GM23248 (cell line): ENCODE results near the gene PREP. TPM values are rescaled to one million over a fixed set of nuclear protein-coding genes. Genes with fewer than 3 reads are reported as not detected.
"Not testable (repeated sequence)": the region's sequence is repeated elsewhere in the genome, so short reads cannot be mapped to it uniquely, and the experiment has no call there.

Experiments used
- DNase-seq: peaks from one replicate; pipeline ENCODE4 v3.0.0-alpha.2; 2015
- H2AFZ ChIP-seq: fragments of 200-600 bp; sonication (generic); 2 replicates; pipeline ENCODE4 v1.6.1; 2016; ENCODE audit warnings: antibody characterized with exemption
- H3F3A ChIP-seq: fragments of 200-600 bp; sonication (generic); 2 replicates; pipeline ENCODE4 v1.6.1; 2016; ENCODE audit warnings: mild to moderate bottlenecking, antibody characterized with exemption, mixed run types; ENCODE audit not compliant: insufficient read depth
- H3K27ac ChIP-seq: fragments of 200-600 bp; sonication (generic); 2 replicates; pipeline ENCODE4 v1.5.1; 2016; ENCODE audit warnings: mild to moderate bottlenecking
- H3K27me3 ChIP-seq: fragments of 200-600 bp; sonication (generic); replicated peaks from 2 replicates; pipeline ENCODE4 v1.6.1; 2016; ENCODE audit warnings: mild to moderate bottlenecking; ENCODE audit not compliant: insufficient read depth
- H3K36me3 ChIP-seq: fragments of 200-600 bp; sonication (generic); 2 replicates; pipeline ENCODE4 v1.6.1; 2016; ENCODE audit warnings: low read depth, mild to moderate bottlenecking
- H3K4me1 ChIP-seq: fragments of 200-600 bp; sonication (generic); 2 replicates; pipeline ENCODE4 v1.6.1; 2016; ENCODE audit warnings: mild to moderate bottlenecking; ENCODE audit not compliant: insufficient read depth
- H3K4me2 ChIP-seq: fragments of 200-600 bp; sonication (generic); one replicate; pipeline ENCODE4 v1.6.1; 2016; ENCODE audit warnings: mild to moderate bottlenecking; ENCODE audit not compliant: unreplicated experiment
- H3K4me3 ChIP-seq: fragments of 200-600 bp; sonication (generic); 2 replicates; pipeline ENCODE4 v1.5.1; 2016; ENCODE audit warnings: mild to moderate bottlenecking
- H3K79me2 ChIP-seq: fragments of 200-600 bp; sonication (generic); 2 replicates; pipeline ENCODE4 v1.6.1; 2016; ENCODE audit warnings: mild to moderate bottlenecking; ENCODE audit not compliant: insufficient read depth
- H3K9ac ChIP-seq: fragments of 200-600 bp; sonication (generic); 2 replicates; pipeline ENCODE4 v1.6.1; 2016; ENCODE audit warnings: mild to moderate bottlenecking
- H3K9me2 ChIP-seq: fragments of 200-600 bp; sonication (generic); 2 replicates; pipeline ENCODE4 v1.6.1; 2016; ENCODE audit warnings: mixed run types, mild to moderate bottlenecking, moderate library complexity; ENCODE audit not compliant: insufficient read depth
- H3K9me3 ChIP-seq: fragments of 200-600 bp; sonication (generic); one replicate; pipeline ENCODE4 v1.6.1; 2017; ENCODE audit warnings: low read depth
- H4K20me1 ChIP-seq: fragments of 200-600 bp; sonication (generic); 2 replicates; pipeline ENCODE4 v1.6.0; 2016; ENCODE audit not compliant: insufficient read depth
- EZH2 ChIP-seq: fragments of 200-600 bp; sonication (generic); IDR thresholded peaks from 2 replicates; pipeline ENCODE4 v1.6.1; 2018; ENCODE audit warnings: antibody characterized with exemption, mild to moderate bottlenecking; ENCODE audit not compliant: insufficient read depth, poor library complexity, severe bottlenecking
- EZH2phosphoT487 ChIP-seq: fragments of 200-600 bp; sonication (generic); IDR thresholded peaks from 2 replicates; pipeline ENCODE4 v1.6.1; 2018; ENCODE audit warnings: antibody characterized with exemption, moderate library complexity, mild to moderate bottlenecking, low read depth; ENCODE audit not compliant: insufficient read depth
- WGBS, 2 experiments: methylation state at CpG; one replicate each; pipeline ENCODE4 v1.1.6; 2015 to 2017; ENCODE audit warnings: low lambda C conversion rate in 2 of 2, low coverage in 1 of 2; ENCODE audit errors: missing lambda C conversion rate in 2 of 2; 5-methylcytosine and 5-hydroxymethylcytosine counted together
- in situ Hi-C: fragments of 300-500 bp; cut with MboI; formaldehyde crosslinking; loops from 2 replicates; pipeline ENCODE4 v1.15.0; 2020
- polyA plus RNA-seq: library from polyadenylated mRNA; unstranded; fragments of >200 nt; fragmentation: Nextera tagmentation; extraction: Ambion mirVana; gene quantifications from 2 replicates; pipeline ENCODE4 v1.2.1, GENCODE V29; 2016
- total RNA-seq: library from RNA; depleted of rRNA; stranded (reverse); fragments of >200 nt; shearing (Covaris generic); gene quantifications from 2 replicates; pipeline ENCODE4 v1.2.3, GENCODE V29; 2014

Gene PREP
- total and polyA plus RNA-seq, 2 experiments from 2014 or later = 18.9 to 37.9 TPM

- Histone ChIP-seq H3K27me3 (no peaks in the 10 kb centered on the region), H3K27ac (no peak overlapping the region)
Measured at GRCh38 chr6:105344881-105345370, 58.0 kb downstream of the PREP start.

GRCh38 chr6:105338350-105338983, 64.4 kb downstream of the PREP start:
- in situ Hi-C loops, H2AFZ ChIP-seq, H3K9me2 ChIP-seq, H4K20me1 ChIP-seq, H3K36me3 ChIP-seq, H3K9ac ChIP-seq, H3F3A ChIP-seq, H3K9me3 ChIP-seq, H3K27ac ChIP-seq, H3K4me3 ChIP-seq, H3K4me2 ChIP-seq, DNase-seq, H3K4me1 ChIP-seq, H3K27me3 ChIP-seq: not testable (repeated sequence)
- 97 to 99% methylated on average over 21 of the region's 21 CpGs for WGBS, 2 experiments
- peaks cover 32% of the 10 kb centered on the region for H3K79me2 ChIP-seq

More at GRCh38 chr6:105344881-105345370, 58.0 kb downstream of the PREP start:
- Histone ChIP-seq H3K79me2 (peaks cover 22% of the 10 kb centered on the region), H2AFZ (no peak overlapping the region), H3K9me2 (no peaks in the 10 kb centered on the region), H3K4me2 (no peak overlapping the region), H3K36me3 (peaks cover under 1% of the 10 kb centered on the region; the same call in 1 of the 2 replicates), H3K9me3 (no peaks in the 10 kb centered on the region), H4K20me1 (no peaks in the 10 kb centered on the region; the same call in 1 of the 2 replicates), H3F3A (peaks cover 25% of the 10 kb centered on the region), H3K9ac (no peak overlapping the region), H3K4me3 (no peak overlapping the region), H3K4me1 (peaks cover 15% of the 10 kb centered on the region)
- no peak for DNase-seq
- 96 to 98% methylated on average over 2 of the region's 2 CpGs for WGBS, 2 experiments
- in situ Hi-C loops = no loop called here
- TF ChIP-seq EZH2phosphoT487 (no peak), EZH2 (no peak)

- Histone ChIP-seq H3K9me3 (no peaks in the 10 kb centered on the region), H3K4me2 (no peak overlapping the region), H3K79me2 (peaks cover 25% of the 10 kb centered on the region), H3K9me2 (no peaks in the 10 kb centered on the region), H4K20me1 (no peaks in the 10 kb centered on the region; the same call in 1 of the 2 replicates), H3K36me3 (peaks cover 12% of the 10 kb centered on the region; the same call in 1 of the 2 replicates), H3K4me1 (no peaks in the 10 kb centered on the region), H3K27ac (no peak overlapping the region), H3F3A (no peaks in the 10 kb centered on the region), H3K27me3 (no peaks in the 10 kb centered on the region), H3K4me3 (no peak overlapping the region), H2AFZ (no peak overlapping the region), H3K9ac (no peak overlapping the region)
- TF ChIP-seq EZH2 (no peak), EZH2phosphoT487 (no peak)
- DNase-seq = no peak
- in situ Hi-C loops = no loop called here
- WGBS, 2 experiments = 67 to 70% methylated on average over 2 of the region's 2 CpGs
Measured at GRCh38 chr6:105336986-105337385, 65.9 kb downstream of the PREP start.

- no peak overlapping the region for H3K4me3 ChIP-seq
- 0 out of 2 replicates have a peak, but pooled peaks cover 2% of the 10 kb centered on the region for H4K20me1 ChIP-seq
- H3K27me3 ChIP-seq = no peaks in the 10 kb centered on the region
- WGBS, 2 experiments = 95 to 98% methylated on average over 4 of the region's 4 CpGs
- H3K9ac ChIP-seq = no peak overlapping the region
- H3K4me2 ChIP-seq = no peak overlapping the region
- no peaks in the 10 kb centered on the region for H3K79me2 ChIP-seq
- peaks cover 12% of the 10 kb centered on the region; the same call in 1 of the 2 replicates for H3K36me3 ChIP-seq
- no peaks in the 10 kb centered on the region for H3K9me3 ChIP-seq
- no peak overlapping the region for H3K27ac ChIP-seq
- no peaks in the 10 kb centered on the region for H3K9me2 ChIP-seq
- peaks cover 8% of the 10 kb centered on the region for H3F3A ChIP-seq
- H3K4me1 ChIP-seq = peaks cover 1% of the 10 kb centered on the region
- in situ Hi-C loops = no loop called here
- no peak overlapping the region for H2AFZ ChIP-seq
- TF ChIP-seq EZH2 = no peak
- TF ChIP-seq EZH2phosphoT487 = no peak
- DNase-seq = no peak
Measured at GRCh38 chr6:105332576-105332975, 70.3 kb downstream of the PREP start.
